GM12891 (cell line): ENCODE measurements around the gene MORC4.

Experiments used
- PAX5 ChIP-seq: IDR thresholded peaks from 2 replicates; pipeline ENCODE4 v1.6.1; 2011; ENCODE audit warnings: low read length, moderate library complexity, mild to moderate bottlenecking; ENCODE audit not compliant: insufficient read depth, severe bottlenecking
- POLR2A ChIP-seq: IDR thresholded peaks from 2 replicates; pipeline ENCODE4 v1.6.1; 2011; ENCODE audit warnings: low read depth, low read length, control low read depth
- POLR2AphosphoS5 ChIP-seq: IDR thresholded peaks from 2 replicates; pipeline ENCODE4 v1.6.1; 2011; ENCODE audit warnings: low read depth, low read length, control low read depth
- POU2F2 ChIP-seq: IDR thresholded peaks from 2 replicates; pipeline ENCODE4 v1.6.1; 2011; ENCODE audit warnings: low read depth, mild to moderate bottlenecking, control low read depth, low read length, moderate library complexity
- SPI1 ChIP-seq: IDR thresholded peaks from 2 replicates; pipeline ENCODE4 v1.6.1; 2011; ENCODE audit warnings: low read depth, low read length, control low read depth
- TAF1 ChIP-seq: IDR thresholded peaks from 2 replicates; pipeline ENCODE4 v1.6.1; 2011; ENCODE audit warnings: low read depth, low read length, control low read depth

DNA sequence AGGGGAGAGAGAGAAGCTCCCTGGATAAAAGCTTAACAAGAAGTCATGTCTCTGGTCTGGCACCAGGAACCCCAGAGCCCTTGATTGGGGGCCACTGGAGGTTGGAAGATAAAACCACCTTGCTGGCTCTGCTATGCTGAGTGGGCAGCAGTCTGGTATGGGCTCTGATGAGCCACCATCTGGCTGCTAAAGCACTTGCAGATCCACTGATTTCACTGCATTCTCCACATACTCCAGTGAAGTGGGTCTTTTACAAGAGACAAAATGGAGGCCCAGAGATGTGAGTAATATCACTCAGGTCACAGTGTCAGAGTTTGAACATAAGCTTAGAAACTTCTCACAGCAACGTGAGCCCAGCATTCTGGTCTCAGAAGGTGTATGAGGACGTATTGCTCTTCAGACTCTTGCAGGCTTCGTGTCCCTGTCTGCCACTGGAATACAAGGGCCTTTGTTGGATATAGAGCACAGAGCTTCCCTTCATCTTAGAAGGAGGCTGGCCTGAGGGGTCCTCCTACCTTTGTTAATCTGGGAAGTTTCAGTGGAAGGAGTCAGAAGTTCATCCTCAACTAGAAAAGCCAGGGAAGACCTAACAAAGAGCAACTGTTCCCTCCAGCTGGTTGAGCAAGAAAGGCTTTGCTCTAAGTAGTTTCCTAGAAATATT, 68.1 kb downstream of the MORC4 start:
- no peak for TF ChIP-seq POLR2A
- TF ChIP-seq POLR2AphosphoS5, result no peak
- no peak for TF ChIP-seq SPI1
- TF ChIP-seq TAF1, result no peak
- no peak for TF ChIP-seq PAX5
- no peak for TF ChIP-seq POU2F2
